A549 (cell line): Measurements from ENCODE around the gene ZNF326. TPM values are rescaled to one million over a fixed set of nuclear protein-coding genes. Genes with fewer than 3 reads are reported as not detected.

Experiments
- ATAC-seq, 2 experiments: fragments of 200-7000 bp in 1 of 2; fragments of >200 bp in 1 of 2; cut with Nextera tagmentation in 1 of 2; cut with Tn5 transposase in 1 of 2; 3 replicates each; pipeline versions ENCODE4 v1.8.0 to v1.9.1; 2018 to 2020; ENCODE audit warnings: mild to moderate bottlenecking in 1 of 2, moderate library complexity in 1 of 2
- CTCF ChIA-PET: fragments of 300-600 bp; sonication (Branson Sonifier 250); formaldehyde crosslinking; extraction: SDS; loops from one replicate; lab custom pipeline; 2021; ENCODE audit warnings: antibody characterized with exemption, inconsistent platforms; lab: Yijun Ruan, JAX
- POLR2A ChIA-PET: fragments of 350-600 bp; formaldehyde crosslinking; extraction: SDS; loops from one replicate; lab custom pipeline; 2021; ENCODE audit warnings: antibody characterized with exemption, inconsistent platforms; lab: Yijun Ruan, JAX
- DNase-seq, 2 experiments: peaks; one replicate each; pipeline versions ENCODE4 v3.0.0 to v3.0.0-alpha.2; 2011 to 2016; ENCODE audit warnings: low read depth in 1 of 2, low spot score in 1 of 2
- FAIRE-seq: peaks from 2 replicates; lab custom pipeline; 2011; peaks lifted over from hg19 to GRCh38; lab: Jason Lieb, UNC
- H3K27ac ChIP-seq, 2 experiments: fragments of >200 bp; sonication (Bioruptor Twin); formaldehyde crosslinking; 3 replicates each; pipeline ENCODE4 v1.5.1; 2016 to 2017
- H3K4me1 ChIP-seq: fragments of >200 bp; sonication (Bioruptor Twin); formaldehyde crosslinking; 3 replicates; pipeline ENCODE4 v1.6.1; 2016
- H3K4me2 ChIP-seq: fragments of >200 bp; sonication (Bioruptor Twin); formaldehyde crosslinking; 3 replicates; pipeline ENCODE4 v1.6.1; 2016
- H3K4me3 ChIP-seq: fragments of >200 bp; sonication (Bioruptor Twin); formaldehyde crosslinking; 3 replicates; pipeline ENCODE4 v1.5.1; 2016
- H3K9me3 ChIP-seq: fragments of >200 bp; sonication (Bioruptor Twin); formaldehyde crosslinking; 3 replicates; pipeline ENCODE4 v1.6.1; 2016
- BCL3 ChIP-seq: fragments of >200 bp; sonication (Bioruptor Twin); formaldehyde crosslinking; IDR thresholded peaks from 3 replicates; pipeline ENCODE4 v1.6.1; 2016
- CBX2 ChIP-seq: fragments of 200-600 bp; sonication (generic); IDR thresholded peaks from 2 replicates; pipeline ENCODE4 v1.6.1; 2016; ENCODE audit warnings: low read depth, mild to moderate bottlenecking, borderline replicate concordance
- CEBPB ChIP-seq, 2 experiments: fragments of >200 bp in 1 of 2; sonication (Bioruptor Twin) in 1 of 2; formaldehyde crosslinking in 1 of 2; IDR thresholded peaks; 2 replicates each; pipeline ENCODE4 v1.6.1; 2012 to 2016
- CHD4 ChIP-seq: fragments of 200-600 bp; sonication (generic); IDR thresholded peaks from 2 replicates; pipeline ENCODE4 v1.6.1; 2016; ENCODE audit warnings: antibody characterized with exemption, mild to moderate bottlenecking, borderline replicate concordance
- EHF ChIP-seq: fragments of 250-450 bp; sonication (Bioruptor Pico); IDR thresholded peaks from 2 replicates; pipeline ENCODE4 v1.5.0; 2020; ENCODE audit warnings: mild to moderate bottlenecking
- EHMT2 ChIP-seq: fragments of 200-600 bp; sonication (generic); IDR thresholded peaks from 2 replicates; pipeline ENCODE4 v1.6.1; 2016; ENCODE audit warnings: antibody characterized with exemption, low read depth, mild to moderate bottlenecking, moderate library complexity
- FOXS1 ChIP-seq: fragments of 250-450 bp; sonication (Bioruptor Pico); IDR thresholded peaks from 2 replicates; pipeline ENCODE4 v1.5.0; 2020; ENCODE audit warnings: mild to moderate bottlenecking, moderate library complexity
- JUNB ChIP-seq: fragments of >200 bp; sonication (Bioruptor Twin); formaldehyde crosslinking; IDR thresholded peaks from 2 replicates; pipeline ENCODE4 v1.6.1; 2016
- KDM5A ChIP-seq: fragments of 200-600 bp; sonication (generic); IDR thresholded peaks from 2 replicates; pipeline ENCODE4 v1.6.1; 2016; ENCODE audit warnings: antibody characterized with exemption, mild to moderate bottlenecking
- NR3C1 ChIP-seq: fragments of >200 bp; sonication (Bioruptor Twin); formaldehyde crosslinking; IDR thresholded peaks from 3 replicates; pipeline ENCODE4 v1.6.1; 2017
- PBX3 ChIP-seq: IDR thresholded peaks from 2 replicates; pipeline ENCODE4 v1.6.1; 2012
- POLR2AphosphoS2 ChIP-seq: conservative IDR thresholded peaks from 2 replicates; pipeline ENCODE4 v1.6.1; 2012; ENCODE audit warnings: low read length, improper control_type of control experiment, inconsistent platforms
- REST ChIP-seq: fragments of 200-600 bp; sonication (generic); IDR thresholded peaks from 2 replicates; pipeline ENCODE4 v1.6.1; 2016; ENCODE audit warnings: antibody characterized with exemption, mild to moderate bottlenecking, moderate library complexity
- SMC3 ChIP-seq: fragments of >200 bp; sonication (Bioruptor Twin); formaldehyde crosslinking; IDR thresholded peaks from 3 replicates; pipeline ENCODE4 v1.6.1; 2018; ENCODE audit warnings: inconsistent platforms
- SREBF2 ChIP-seq: fragments of 450-650 bp; IDR thresholded peaks from 2 replicates; pipeline ENCODE4 v1.6.1; 2014; ENCODE audit warnings: mild to moderate bottlenecking, moderate library complexity
- ZC3H11A ChIP-seq: fragments of 450-650 bp; IDR thresholded peaks from 2 replicates; pipeline ENCODE4 v1.6.1; 2014; ENCODE audit warnings: antibody characterized with exemption, mild to moderate bottlenecking
- ZNF302 ChIP-seq: fragments of 250-450 bp; sonication (Bioruptor Pico); IDR thresholded peaks from 2 replicates; pipeline ENCODE4 v1.9.0; 2021; ENCODE audit warnings: inconsistent platforms, mild to moderate bottlenecking, moderate library complexity
- WGBS: methylation state at CpG from one replicate; pipeline ENCODE4 v1.1.6; 2017; ENCODE audit errors: missing lambda C conversion rate; 5-methylcytosine and 5-hydroxymethylcytosine counted together
- polyA plus RNA-seq, 4 experiments: library from polyadenylated mRNA; depleted of rRNA in 3 of 4; stranded (reverse); fragments of >200 nt; fragmentation: RNase III in 1 of 4; extraction: RNeasy Plus Mini Kit Qiagen cat#74134 plus additional on column Dnase treatment in 1 of 4; gene quantifications; 2 replicates in 3 of 4; 3 replicates in 1 of 4; pipeline ENCODE4 v1.2.3, GENCODE V29; 2011 to 2017

Gene ZNF326
- polyA plus RNA-seq, 2 of the 4 experiments (the other 2 are of a cell fraction) = 32.3 to 47.8 TPM

- CTCF ChIA-PET = interaction anchor here (0.7 to 0.9 kb wide), 2 partner anchors 20 to 38 kb away, joined by 3 read pairs; no protein-coding TSS in a partner anchor
- DNase-seq (no peak), ATAC-seq (no peak), FAIRE-seq (no peak)
- WGBS = 58% methylated on average over 2 of the region's 2 CpGs
- H3K4me3 ChIP-seq = no peak overlapping the region
- no peak overlapping the region for H3K27ac ChIP-seq
- H3K9me3 ChIP-seq = no peaks in the 10 kb centered on the region
- H3K4me2 ChIP-seq = peak overlapping the region; percentile 20; the same call in 2 of the 3 replicates
- POLR2A ChIA-PET = no interaction called here
- peaks cover 44% of the 10 kb centered on the region for H3K4me1 ChIP-seq
- TF ChIP-seq NR3C1 (no peak), JUNB (no peak), ZNF302 (CRISPR knock-in tag) (no peak), SREBF2 (no peak), REST (no peak), CBX2 (no peak), KDM5A (no peak), ZC3H11A (no peak), BCL3 (no peak)
Observed at GRCh38 chr1:90007979-90008404, 13.1 kb downstream of the ZNF326 start.

- POLR2A ChIA-PET = no interaction called here
- no peak for DNase-seq
- H3K9me3 ChIP-seq = no peaks in the 10 kb centered on the region
- no peak overlapping the region for H3K4me2 ChIP-seq
- TF ChIP-seq FOXS1 (CRISPR knock-in tag) = no peak
- no peak for TF ChIP-seq EHF (CRISPR knock-in tag)
- TF ChIP-seq CEBPB (IDR thresholded peaks at IDR 0.05) = peak in 1 of 2 experiments; percentile 59; a peak in 3 of 4 replicates
- no peak for TF ChIP-seq POLR2AphosphoS2
- peaks cover 16% of the 10 kb centered on the region; the same call in 2 of the 3 replicates for H3K4me1 ChIP-seq
- WGBS = 97% methylated on average over 2 of the region's 2 CpGs
- H3K27ac ChIP-seq = no peak overlapping the region
- H3K4me3 ChIP-seq = no peak overlapping the region
- no peak for ATAC-seq
- no peak for FAIRE-seq
- CTCF ChIA-PET = no interaction called here
Observed at GRCh38 chr1:90012300-90012699, 17.4 kb downstream of the ZNF326 start.

- ATAC-seq (no peak), FAIRE-seq (no peak), DNase-seq (no peak)
- no peak overlapping the region for H3K4me3 ChIP-seq
- ChIA-PET POLR2A (no interaction called here), CTCF (interaction anchor here (0.5 kb wide), 1 partner anchor 219 kb away, joined by 3 read pairs; no protein-coding TSS in a partner anchor)
- H3K4me2 ChIP-seq = no peak overlapping the region
- TF ChIP-seq SMC3 = no peak
- TF ChIP-seq PBX3 = no peak
- TF ChIP-seq EHMT2 = no peak
- TF ChIP-seq EHF (CRISPR knock-in tag) = no peak
- no peak for TF ChIP-seq CHD4
- no peak for TF ChIP-seq POLR2AphosphoS2
- peaks cover 38% of the 10 kb centered on the region for H3K9me3 ChIP-seq
- H3K4me1 ChIP-seq = no peaks in the 10 kb centered on the region
- WGBS = 89% methylated on average over 1 of the region's 1 CpG
- H3K27ac ChIP-seq = no peak overlapping the region
Observed at GRCh38 chr1:90023691-90024090, 28.8 kb downstream of the ZNF326 start.
